ENCODE measurements around the gene FKBP3. TPM values are rescaled to one million over a fixed set of nuclear protein-coding genes. Genes with fewer than 3 reads are reported as not detected.

Gene FKBP3
- total and polyA plus RNA-seq, 2 experiments from 2014 or later: 40.9 to 125 TPM

DNA sequence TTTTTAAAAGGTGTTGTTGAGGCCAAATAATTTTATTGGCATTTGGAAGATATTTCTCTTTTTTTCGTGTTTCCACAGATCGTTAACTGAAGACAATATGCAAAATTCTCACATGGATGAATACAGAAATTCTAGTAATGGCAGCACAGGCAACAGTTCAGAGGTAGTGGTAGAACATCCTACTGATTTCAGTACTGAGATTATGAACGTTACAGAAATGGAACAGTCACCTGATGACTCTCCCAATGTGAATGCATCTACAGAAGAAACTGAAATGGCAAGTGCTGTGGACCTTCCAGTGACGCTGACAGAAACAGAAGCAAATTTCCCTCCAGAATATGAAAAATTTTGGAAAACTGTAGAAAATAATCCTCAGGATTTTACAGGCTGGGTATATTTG, 39.1 kb downstream of the FKBP3 start:
- 96 to 100% methylated on average over 4 of the region's 4 CpGs for WGBS, 2 experiments (ENCODE audit: low coverage in 1 of 2, low lambda C conversion rate in 2 of 2, missing lambda C conversion rate in 2 of 2)
- Histone ChIP-seq H3F3A (ENCODE audit: insufficient read depth) (peaks cover 29% of the 10 kb centered on the region), H3K9me3 (ENCODE audit: low read depth) (no peaks in the 10 kb centered on the region), H3K79me2 (ENCODE audit: insufficient read depth) (peaks cover 97% of the 10 kb centered on the region), H3K4me1 (ENCODE audit: insufficient read depth) (peaks cover 21% of the 10 kb centered on the region), H3K4me3 (no peak overlapping the region), H3K9ac (no peak overlapping the region), H3K9me2 (ENCODE audit: insufficient read depth) (no peaks in the 10 kb centered on the region), H3K27me3 (replicated peaks; ENCODE audit: insufficient read depth) (no peaks in the 10 kb centered on the region), H3K27ac (no peak overlapping the region), H3K4me2 (ENCODE audit: unreplicated experiment) (no peak overlapping the region), H4K20me1 (ENCODE audit: insufficient read depth) (peaks cover 6% of the 10 kb centered on the region; the same call in 1 of the 2 replicates), H3K36me3 (ENCODE audit: low read depth) (peaks cover 46% of the 10 kb centered on the region), H2AFZ (no peak overlapping the region)
- in situ Hi-C loops (cut with MboI): no loop called here
- no peak for DNase-seq
- no peak for TF ChIP-seq EZH2 (IDR thresholded peaks at IDR 0.05; ENCODE audit: insufficient read depth, poor library complexity, severe bottlenecking)
- TF ChIP-seq EZH2phosphoT487 (IDR thresholded peaks at IDR 0.05; ENCODE audit: insufficient read depth, low read depth): no peak

DNA sequence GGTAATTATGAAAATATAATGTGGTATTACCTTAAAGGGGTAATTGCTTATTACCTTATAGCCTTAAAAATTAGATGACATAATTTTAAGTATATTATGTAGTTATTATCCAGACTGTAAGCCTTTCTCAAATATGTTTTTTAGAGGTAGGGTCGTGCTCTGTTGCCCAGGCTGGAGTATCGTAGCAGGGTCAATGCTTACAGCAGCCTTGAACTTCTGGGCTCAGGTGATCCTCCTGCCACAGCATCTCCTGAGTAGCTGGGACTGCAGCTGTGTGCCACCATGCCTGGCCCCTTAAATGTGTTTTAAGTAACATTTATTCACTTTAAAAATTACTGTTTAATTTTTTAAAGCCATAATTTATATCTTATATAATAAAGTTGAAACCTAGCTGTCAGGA, 40.0 kb downstream of the FKBP3 start:
- H3K9me2 ChIP-seq (ENCODE audit: insufficient read depth): no peaks in the 10 kb centered on the region
- H3K9ac ChIP-seq: no peak overlapping the region
- H4K20me1 ChIP-seq (ENCODE audit: insufficient read depth): peaks cover 13% of the 10 kb centered on the region
- H3K79me2 ChIP-seq (ENCODE audit: insufficient read depth): peaks cover 96% of the 10 kb centered on the region
- no peak overlapping the region for H3K27ac ChIP-seq
- TF ChIP-seq EZH2phosphoT487 (IDR thresholded peaks at IDR 0.05; ENCODE audit: insufficient read depth, low read depth) (no peak), EZH2 (IDR thresholded peaks at IDR 0.05; ENCODE audit: insufficient read depth, poor library complexity, severe bottlenecking) (no peak)
- no peak for DNase-seq
- H3K4me2 ChIP-seq (ENCODE audit: unreplicated experiment): no peak overlapping the region
- peaks cover 39% of the 10 kb centered on the region for H3K36me3 ChIP-seq (ENCODE audit: low read depth)
- peaks cover 30% of the 10 kb centered on the region for H3K4me1 ChIP-seq (ENCODE audit: insufficient read depth)
- H3K27me3 ChIP-seq (replicated peaks; ENCODE audit: insufficient read depth): no peaks in the 10 kb centered on the region
- 94% methylated on average over 2 of the region's 2 CpGs for WGBS, 2 experiments (ENCODE audit: low coverage in 1 of 2, low lambda C conversion rate in 2 of 2, missing lambda C conversion rate in 2 of 2)
- in situ Hi-C loops (cut with MboI): no loop called here
- no peak overlapping the region for H2AFZ ChIP-seq
- H3K9me3 ChIP-seq (ENCODE audit: low read depth): no peaks in the 10 kb centered on the region
- peaks cover 36% of the 10 kb centered on the region for H3F3A ChIP-seq (ENCODE audit: insufficient read depth)
- no peak overlapping the region for H3K4me3 ChIP-seq

GRCh38 chr14:45091710-45092109, 42.6 kb downstream of the FKBP3 start:
- peak overlapping the region; percentile 20; the same call in 1 of the 2 replicates for H3K27ac ChIP-seq
- H3K36me3 ChIP-seq (ENCODE audit: low read depth): peaks cover 17% of the 10 kb centered on the region
- no peaks in the 10 kb centered on the region for H3K9me3 ChIP-seq (ENCODE audit: low read depth)
- peaks cover 33% of the 10 kb centered on the region for H4K20me1 ChIP-seq (ENCODE audit: insufficient read depth)
- peak overlapping the region; percentile 33 for H3K4me2 ChIP-seq (ENCODE audit: unreplicated experiment)
- H3K9me2 ChIP-seq (ENCODE audit: insufficient read depth): no peaks in the 10 kb centered on the region
- no peak overlapping the region for H3K9ac ChIP-seq
- 60 to 64% methylated on average over 2 of the region's 2 CpGs for WGBS, 2 experiments (ENCODE audit: low coverage in 1 of 2, low lambda C conversion rate in 2 of 2, missing lambda C conversion rate in 2 of 2)
- H3F3A ChIP-seq (ENCODE audit: insufficient read depth): peaks cover 40% of the 10 kb centered on the region
- TF ChIP-seq EZH2 (IDR thresholded peaks at IDR 0.05; ENCODE audit: insufficient read depth, poor library complexity, severe bottlenecking) (no peak), EZH2phosphoT487 (IDR thresholded peaks at IDR 0.05; ENCODE audit: insufficient read depth, low read depth) (no peak)
- no peak overlapping the region for H2AFZ ChIP-seq
- peak; percentile 56 for DNase-seq
- in situ Hi-C loops (cut with MboI): no loop called here
- H3K27me3 ChIP-seq (replicated peaks; ENCODE audit: insufficient read depth): no peaks in the 10 kb centered on the region
- H3K79me2 ChIP-seq (ENCODE audit: insufficient read depth): peaks cover 99% of the 10 kb centered on the region
- H3K4me3 ChIP-seq: no peak overlapping the region
- H3K4me1 ChIP-seq (ENCODE audit: insufficient read depth): peaks cover 36% of the 10 kb centered on the region

GRCh38 chr14:45089813-45090212, 44.5 kb downstream of the FKBP3 start:
- H3K4me3 ChIP-seq: 0 out of 2 replicates have a peak overlapping the region, but pooled peaks have one; percentile 14
- H3K9me2 ChIP-seq (ENCODE audit: insufficient read depth): no peaks in the 10 kb centered on the region
- no peaks in the 10 kb centered on the region for H3K9me3 ChIP-seq (ENCODE audit: low read depth)
- no peaks in the 10 kb centered on the region for H3K36me3 ChIP-seq (ENCODE audit: low read depth)
- peaks cover 41% of the 10 kb centered on the region for H4K20me1 ChIP-seq (ENCODE audit: insufficient read depth)
- peak; percentile 80 for DNase-seq
- no peak overlapping the region for H2AFZ ChIP-seq
- 2 to 11% methylated on average over 1 of the region's 1 CpG for WGBS, 2 experiments (ENCODE audit: low coverage in 1 of 2, low lambda C conversion rate in 2 of 2, missing lambda C conversion rate in 2 of 2)
- H3K4me2 ChIP-seq (ENCODE audit: unreplicated experiment): peak overlapping the region; percentile 39
- H3K79me2 ChIP-seq (ENCODE audit: insufficient read depth): peaks cover 99% of the 10 kb centered on the region
- peaks cover 49% of the 10 kb centered on the region for H3K4me1 ChIP-seq (ENCODE audit: insufficient read depth)
- H3K27me3 ChIP-seq (replicated peaks; ENCODE audit: insufficient read depth): no peaks in the 10 kb centered on the region
- H3F3A ChIP-seq (ENCODE audit: insufficient read depth): peaks cover 51% of the 10 kb centered on the region
- TF ChIP-seq EZH2phosphoT487 (IDR thresholded peaks at IDR 0.05; ENCODE audit: insufficient read depth, low read depth): no peak
- no peak for TF ChIP-seq EZH2 (IDR thresholded peaks at IDR 0.05; ENCODE audit: insufficient read depth, poor library complexity, severe bottlenecking)
- peak overlapping the region; percentile 44 for H3K27ac ChIP-seq
- H3K9ac ChIP-seq: no peak overlapping the region
- in situ Hi-C loops (cut with MboI): no loop called here

- in situ Hi-C loops (cut with MboI): no loop called here
- WGBS, 2 experiments (ENCODE audit: low coverage in 1 of 2, low lambda C conversion rate in 2 of 2, missing lambda C conversion rate in 2 of 2): 2 to 4% methylated on average over 4 of the region's 4 CpGs
- H3K9ac ChIP-seq: peak overlapping the region; percentile 91
- peak overlapping the region; percentile 78 for H3K27ac ChIP-seq
- H3K79me2 ChIP-seq (ENCODE audit: insufficient read depth): peaks cover 59% of the 10 kb centered on the region
- H3K36me3 ChIP-seq (ENCODE audit: low read depth): no peaks in the 10 kb centered on the region
- H3K9me3 ChIP-seq (ENCODE audit: low read depth): no peaks in the 10 kb centered on the region
- TF ChIP-seq EZH2phosphoT487 (IDR thresholded peaks at IDR 0.05; ENCODE audit: insufficient read depth, low read depth): no peak
- TF ChIP-seq EZH2 (IDR thresholded peaks at IDR 0.05; ENCODE audit: insufficient read depth, poor library complexity, severe bottlenecking): no peak
- H2AFZ ChIP-seq: peak overlapping the region; percentile 99
- H3K4me2 ChIP-seq (ENCODE audit: unreplicated experiment): peak overlapping the region; percentile 98
- peaks cover 34% of the 10 kb centered on the region for H4K20me1 ChIP-seq (ENCODE audit: insufficient read depth)
- no peaks in the 10 kb centered on the region for H3K9me2 ChIP-seq (ENCODE audit: insufficient read depth)
- H3K4me3 ChIP-seq: peak overlapping the region; percentile 94
- peaks cover 25% of the 10 kb centered on the region for H3K4me1 ChIP-seq (ENCODE audit: insufficient read depth)
- H3F3A ChIP-seq (ENCODE audit: insufficient read depth): peaks cover 30% of the 10 kb centered on the region
- DNase-seq: peak; percentile 58
- no peaks in the 10 kb centered on the region for H3K27me3 ChIP-seq (replicated peaks; ENCODE audit: insufficient read depth)
Measured at GRCh38 chr14:45084946-45085346, 49.3 kb downstream of the FKBP3 start.
